Neuron (in vitro differentiated cells): ENCODE data around the gene ATF3.

Experiments
- H2AFZ ChIP-seq: one replicate; pipeline ENCODE4 v1.6.1; 2013; ENCODE audit warnings: low read depth, mild to moderate bottlenecking, inconsistent platforms, low read length, moderate library complexity
- H3K27me3 ChIP-seq: one replicate; pipeline ENCODE4 v1.6.1; 2013; ENCODE audit warnings: low read length; ENCODE audit not compliant: insufficient read depth
- H3K36me3 ChIP-seq: one replicate; pipeline ENCODE4 v1.6.1; 2013; ENCODE audit warnings: low read length; ENCODE audit not compliant: insufficient read depth
- H3K4me1 ChIP-seq: one replicate; pipeline ENCODE4 v1.6.1; 2013; ENCODE audit warnings: low read length; ENCODE audit not compliant: insufficient read depth
- H3K4me3 ChIP-seq: 2 replicates; pipeline ENCODE4 v1.5.1; 2013; ENCODE audit warnings: mild to moderate bottlenecking, low read length, moderate library complexity
- H3K9me3 ChIP-seq: one replicate; pipeline ENCODE4 v1.6.1; 2013; ENCODE audit warnings: low read length

Gene ATF3

GRCh38 chr1:212608392-212608958, at the start of gene ATF3:
ATF3 (plus strand) TSS chr1:212608761; CDS start chr1:212615022, 6,261 bp downstream.
- Histone ChIP-seq H3K4me1 (peaks cover 65% of the 10 kb centered on the region), H3K36me3 (no peaks in the 10 kb centered on the region), H3K27me3 (peaks cover 39% of the 10 kb centered on the region)

GRCh38 chr1:212559929-212560328, 48.6 kb upstream of the ATF3 start:
- Histone ChIP-seq H3K36me3 (no peaks in the 10 kb centered on the region), H3K4me3 (no peak overlapping the region), H2AFZ (no peak overlapping the region)

More at GRCh38 chr1:212608392-212608958, at the start of gene ATF3:
- Histone ChIP-seq H2AFZ (peak within 1 kb of the TSS; percentile 76), H3K4me3 (peak within 1 kb of the TSS; percentile 55), H3K9me3 (no peaks in the 10 kb centered on the region)

GRCh38 chr1:212560933-212561460, 47.6 kb upstream of the ATF3 start:
- Histone ChIP-seq H3K9me3 (no peaks in the 10 kb centered on the region), H2AFZ (no peak overlapping the region), H3K4me3 (no peak overlapping the region), H3K27me3 (no peaks in the 10 kb centered on the region), H3K36me3 (no peaks in the 10 kb centered on the region), H3K4me1 (peaks cover 12% of the 10 kb centered on the region)

More at GRCh38 chr1:212559929-212560328, 48.6 kb upstream of the ATF3 start:
- Histone ChIP-seq H3K9me3 (no peaks in the 10 kb centered on the region), H3K4me1 (peaks cover 12% of the 10 kb centered on the region), H3K27me3 (no peaks in the 10 kb centered on the region)

- H2AFZ ChIP-seq: no peak overlapping the region
- no peaks in the 10 kb centered on the region for H3K27me3 ChIP-seq
- H3K36me3 ChIP-seq: no peaks in the 10 kb centered on the region
- H3K9me3 ChIP-seq: no peaks in the 10 kb centered on the region
- peaks cover 16% of the 10 kb centered on the region for H3K4me1 ChIP-seq
- H3K4me3 ChIP-seq: no peak overlapping the region
These were observed 47.0 kb upstream of the ATF3 start for GRCh38 chr1:212561501-212561931.

- peaks cover 26% of the 10 kb centered on the region for H3K4me1 ChIP-seq
- H3K9me3 ChIP-seq: no peaks in the 10 kb centered on the region
- no peak overlapping the region for H3K4me3 ChIP-seq
- no peaks in the 10 kb centered on the region for H3K27me3 ChIP-seq
- no peak overlapping the region for H2AFZ ChIP-seq
- no peaks in the 10 kb centered on the region for H3K36me3 ChIP-seq
These were observed 45.8 kb upstream of the ATF3 start for GRCh38 chr1:212562771-212563170.

- peaks cover 26% of the 10 kb centered on the region for H3K4me1 ChIP-seq
- H3K4me3 ChIP-seq: no peak overlapping the region
- no peaks in the 10 kb centered on the region for H3K9me3 ChIP-seq
- H3K27me3 ChIP-seq: no peaks in the 10 kb centered on the region
- no peak overlapping the region for H2AFZ ChIP-seq
- H3K36me3 ChIP-seq: no peaks in the 10 kb centered on the region
These were observed 43.5 kb upstream of the ATF3 start for GRCh38 chr1:212565079-212565478.

- Histone ChIP-seq H2AFZ (no peak overlapping the region), H3K27me3 (no peaks in the 10 kb centered on the region), H3K9me3 (no peaks in the 10 kb centered on the region), H3K4me1 (peaks cover 26% of the 10 kb centered on the region), H3K36me3 (no peaks in the 10 kb centered on the region), H3K4me3 (no peak overlapping the region)
These were observed 42.8 kb upstream of the ATF3 start for GRCh38 chr1:212565571-212566305.

- H3K4me3 ChIP-seq: peak overlapping the region; percentile 43
- H2AFZ ChIP-seq: peak overlapping the region; percentile 65
- peaks cover 17% of the 10 kb centered on the region for H3K4me1 ChIP-seq
- no peaks in the 10 kb centered on the region for H3K36me3 ChIP-seq
- H3K27me3 ChIP-seq: no peaks in the 10 kb centered on the region
- H3K9me3 ChIP-seq: no peaks in the 10 kb centered on the region
These were observed 41.8 kb upstream of the ATF3 start for GRCh38 chr1:212566522-212567479.

GRCh38 chr1:212567638-212568037, 40.9 kb upstream of the ATF3 start:
- Histone ChIP-seq H3K27me3 (no peaks in the 10 kb centered on the region), H3K36me3 (no peaks in the 10 kb centered on the region), H3K9me3 (no peaks in the 10 kb centered on the region), H3K4me3 (no peak overlapping the region), H2AFZ (peak overlapping the region; percentile 65), H3K4me1 (peaks cover 14% of the 10 kb centered on the region)

GRCh38 chr1:212568978-212569537, 39.5 kb upstream of the ATF3 start:
- no peaks in the 10 kb centered on the region for H3K36me3 ChIP-seq
- H3K4me3 ChIP-seq: no peak overlapping the region
- no peaks in the 10 kb centered on the region for H3K9me3 ChIP-seq
- no peak overlapping the region for H2AFZ ChIP-seq
- H3K4me1 ChIP-seq: peaks cover 14% of the 10 kb centered on the region
- no peaks in the 10 kb centered on the region for H3K27me3 ChIP-seq

GRCh38 chr1:212574732-212575131, 33.8 kb upstream of the ATF3 start:
- Histone ChIP-seq H3K4me3 (no peak overlapping the region), H3K27me3 (no peaks in the 10 kb centered on the region), H3K4me1 (no peaks in the 10 kb centered on the region), H2AFZ (no peak overlapping the region), H3K36me3 (no peaks in the 10 kb centered on the region), H3K9me3 (no peaks in the 10 kb centered on the region)

- Histone ChIP-seq H3K36me3 (no peaks in the 10 kb centered on the region), H3K4me3 (no peak overlapping the region), H2AFZ (no peak overlapping the region), H3K27me3 (no peaks in the 10 kb centered on the region), H3K9me3 (no peaks in the 10 kb centered on the region), H3K4me1 (no peaks in the 10 kb centered on the region)
These were observed 33.2 kb upstream of the ATF3 start for GRCh38 chr1:212575333-212575732.
